MCF 10A (cell line): Measurements from ENCODE around the gene TRAPPC2L. TPM values are rescaled to one million over a fixed set of nuclear protein-coding genes. Genes with fewer than 3 reads are reported as not detected.
"Not testable (repeated sequence)": the region's sequence is repeated elsewhere in the genome, so short reads cannot be mapped to it uniquely, and the experiment has no call there.

Experiments used
- BruUV-seq: library from RNA; stranded (reverse); fragments of 400-500 nt; replicated peaks from 2 replicates; lab custom pipeline; 2021; lab: Mats Ljungman, UMichigan
- CTCF ChIA-PET: fragments of 300-600 bp; sonication (Branson Sonifier 250); formaldehyde crosslinking; extraction: SDS; loops from one replicate; lab custom pipeline; 2021; ENCODE audit warnings: antibody characterized with exemption, inconsistent platforms; lab: Yijun Ruan, JAX
- POLR2A ChIA-PET: fragments of 300-600, 350-650 bp; sonication (Branson Sonifier 250); formaldehyde crosslinking; extraction: SDS; loops from one replicate; lab custom pipeline; 2020; ENCODE audit warnings: antibody characterized with exemption, inconsistent platforms; lab: Yijun Ruan, JAX
- DNase-seq: peaks from one replicate; pipeline ENCODE4 v3.0.0-alpha.2; 2018; ENCODE audit not compliant: unreplicated experiment
- H3K27ac Mint-ChIP-seq: one replicate; pipeline ENCODE4 v1.8.0; 2022; ENCODE audit warnings: mild to moderate bottlenecking, low read depth, mixed read lengths; ENCODE audit not compliant: unreplicated experiment
- H3K27me3 Mint-ChIP-seq: one replicate; pipeline ENCODE4 v1.8.0; 2022; ENCODE audit warnings: mixed read lengths; ENCODE audit not compliant: insufficient read depth, unreplicated experiment
- H3K36me3 Mint-ChIP-seq: one replicate; pipeline ENCODE4 v1.8.0; 2022; ENCODE audit warnings: mild to moderate bottlenecking, moderate library complexity, mixed read lengths; ENCODE audit not compliant: insufficient read depth, unreplicated experiment
- H3K4me1 Mint-ChIP-seq: one replicate; pipeline ENCODE4 v1.8.0; 2022; ENCODE audit warnings: mixed read lengths; ENCODE audit not compliant: insufficient read depth, unreplicated experiment
- H3K4me3 Mint-ChIP-seq: one replicate; pipeline ENCODE4 v1.8.0; 2022; ENCODE audit warnings: mild to moderate bottlenecking, moderate library complexity, mixed read lengths; ENCODE audit not compliant: unreplicated experiment
- H3K9me3 Mint-ChIP-seq: one replicate; pipeline ENCODE4 v1.8.0; 2022; ENCODE audit warnings: mixed read lengths; ENCODE audit not compliant: unreplicated experiment
- CTCF ChIP-seq: fragments of 200-600 bp; IDR thresholded peaks from one replicate; pipeline ENCODE4 v1.8.0; 2022; ENCODE audit warnings: antibody characterized with exemption, mild to moderate bottlenecking; ENCODE audit not compliant: unreplicated experiment
- intact Hi-C: fragments of 100-400 bp; cut with micrococcal nuclease; formaldehyde crosslinking; loops from 2 replicates; pipeline ENCODE4 v1.14.1; 2022
- total RNA-seq: library from RNA; stranded (reverse); gene quantifications from 2 replicates; pipeline ENCODE4 v1.2.3, GENCODE V29; 2022

Gene TRAPPC2L
- total RNA-seq, 1 experiment from 2014 or later: 35.6 TPM

- H3K4me3 Mint-ChIP-seq: no peak overlapping the region
- H3K27me3 Mint-ChIP-seq: no peaks in the 10 kb centered on the region
- POLR2A ChIA-PET: interaction anchor here (0.7 to 2.2 kb wide), 3 partner anchors 10 to 1061 kb away, joined by 3 to 6 read pairs (median 3); partner anchors contain the start of gene APRT
- peaks cover 14% of the 10 kb centered on the region for H3K4me1 Mint-ChIP-seq
- no peak for DNase-seq
- intact Hi-C loops: no loop called here
- CTCF ChIA-PET: interaction anchor here (0.6 kb wide), 1 partner anchor 85 kb away, joined by 4 read pairs; no protein-coding TSS in a partner anchor
- TF ChIP-seq CTCF: no peak
- no peaks in the 10 kb centered on the region for H3K9me3 Mint-ChIP-seq
- no TSS peak for BruUV-seq
- peaks cover 15% of the 10 kb centered on the region for H3K36me3 Mint-ChIP-seq
- H3K27ac Mint-ChIP-seq: no peak overlapping the region
Measured at GRCh38 chr16:88822281-88823040, 34.5 kb upstream of the TRAPPC2L start.

GRCh38 chr16:88823646-88824045 lies 33.3 kb upstream of the TRAPPC2L start:
- H3K9me3 Mint-ChIP-seq, H3K4me3 Mint-ChIP-seq, POLR2A ChIA-PET, intact Hi-C loops, H3K27ac Mint-ChIP-seq, CTCF ChIA-PET, BruUV-seq, DNase-seq, H3K27me3 Mint-ChIP-seq: not testable (repeated sequence)
- peaks cover 14% of the 10 kb centered on the region for H3K4me1 Mint-ChIP-seq
- peaks cover 10% of the 10 kb centered on the region for H3K36me3 Mint-ChIP-seq

GRCh38 chr16:88824256-88825077 lies 32.5 kb upstream of the TRAPPC2L start:
- no peak overlapping the region for H3K4me3 Mint-ChIP-seq
- no peaks in the 10 kb centered on the region for H3K27me3 Mint-ChIP-seq
- DNase-seq: no peak
- no peaks in the 10 kb centered on the region for H3K9me3 Mint-ChIP-seq
- no peak for TF ChIP-seq CTCF
- no TSS peak for BruUV-seq
- intact Hi-C loops: no loop called here
- ChIA-PET POLR2A (interaction anchor here (1.0 to 2.0 kb wide), 3 partner anchors 10 to 33 kb away, joined by 3 to 14 read pairs (median 8); partner anchors contain the start of gene APRT), CTCF (interaction anchor here (0.6 kb wide), 1 partner anchor 41 kb away, joined by 6 read pairs; no protein-coding TSS in a partner anchor)
- H3K4me1 Mint-ChIP-seq: peaks cover 14% of the 10 kb centered on the region
- no peak overlapping the region for H3K27ac Mint-ChIP-seq
- H3K36me3 Mint-ChIP-seq: peaks cover 10% of the 10 kb centered on the region

GRCh38 chr16:88825146-88825545 lies 31.8 kb upstream of the TRAPPC2L start:
- Mint-ChIP-seq H3K36me3 (peaks cover 10% of the 10 kb centered on the region), H3K4me1 (peaks cover 14% of the 10 kb centered on the region), H3K9me3 (no peaks in the 10 kb centered on the region), H3K4me3 (no peak overlapping the region), H3K27me3 (no peaks in the 10 kb centered on the region), H3K27ac (no peak overlapping the region)
- no TSS peak for BruUV-seq
- no peak for TF ChIP-seq CTCF
- DNase-seq: no peak
- ChIA-PET POLR2A (interaction anchor here (1.0 to 2.0 kb wide), 4 partner anchors 10 to 33 kb away, joined by 3 to 14 read pairs (median 6); partner anchors contain the start of genes APRT, GALNS and TRAPPC2L), CTCF (no interaction called here)
- intact Hi-C loops: no loop called here
